ENCODE measurements around the gene TTC34. TPM values are rescaled to one million over a fixed set of nuclear protein-coding genes. Genes with fewer than 3 reads are reported as not detected.

TTC34 gene
- total RNA-seq, 1 experiment from 2014 or later, result 0.17 TPM

- in situ Hi-C loops (cut with HindIII; ENCODE audit: low sequenced_read_pairs), result no loop called here
- DNase-seq (ENCODE audit: low spot score), result no peak
These were observed 196.5 kb downstream of the TTC34 start for GRCh38 chr1:2604844-2605508.

GRCh38 chr1:2604156-2604843, 197.2 kb downstream of the TTC34 start:
- in situ Hi-C loops (cut with HindIII; ENCODE audit: low sequenced_read_pairs), result no loop called here
- no peak for DNase-seq (ENCODE audit: low spot score)

DNA sequence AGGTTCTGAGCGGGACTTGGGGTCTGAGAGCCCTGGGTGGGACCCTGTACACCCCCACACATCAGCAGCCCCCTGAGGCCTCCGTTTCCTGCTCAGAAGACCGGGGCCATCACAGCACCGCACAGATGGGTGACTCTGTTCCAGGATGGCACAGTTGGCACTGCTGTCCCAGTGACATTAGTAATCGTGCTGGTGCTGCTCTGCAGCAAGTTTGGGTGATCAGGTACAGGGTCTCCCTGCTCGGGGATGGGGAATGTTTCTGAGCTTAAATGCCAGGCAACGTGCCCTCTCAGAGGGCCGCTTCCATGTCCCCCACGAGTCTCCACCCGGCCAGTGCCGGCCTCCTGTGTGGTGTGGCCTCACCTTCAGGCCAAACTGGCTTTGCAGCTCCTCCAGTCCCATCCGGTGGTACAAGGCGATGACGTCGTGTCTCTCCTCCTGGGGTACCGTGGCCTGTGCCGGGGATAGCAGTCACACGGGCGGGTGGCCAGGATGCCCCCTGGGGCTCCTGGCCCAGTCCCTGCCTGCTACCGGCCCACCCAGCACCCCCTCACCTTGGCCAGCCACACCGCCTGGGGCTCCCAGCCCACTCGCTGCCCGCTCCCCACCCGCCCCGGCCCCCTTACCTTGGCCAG, 197.9 kb downstream of the TTC34 start:
- DNase-seq (ENCODE audit: low spot score), result no peak
- in situ Hi-C loops (cut with HindIII; ENCODE audit: low sequenced_read_pairs), result no loop called here

DNA sequence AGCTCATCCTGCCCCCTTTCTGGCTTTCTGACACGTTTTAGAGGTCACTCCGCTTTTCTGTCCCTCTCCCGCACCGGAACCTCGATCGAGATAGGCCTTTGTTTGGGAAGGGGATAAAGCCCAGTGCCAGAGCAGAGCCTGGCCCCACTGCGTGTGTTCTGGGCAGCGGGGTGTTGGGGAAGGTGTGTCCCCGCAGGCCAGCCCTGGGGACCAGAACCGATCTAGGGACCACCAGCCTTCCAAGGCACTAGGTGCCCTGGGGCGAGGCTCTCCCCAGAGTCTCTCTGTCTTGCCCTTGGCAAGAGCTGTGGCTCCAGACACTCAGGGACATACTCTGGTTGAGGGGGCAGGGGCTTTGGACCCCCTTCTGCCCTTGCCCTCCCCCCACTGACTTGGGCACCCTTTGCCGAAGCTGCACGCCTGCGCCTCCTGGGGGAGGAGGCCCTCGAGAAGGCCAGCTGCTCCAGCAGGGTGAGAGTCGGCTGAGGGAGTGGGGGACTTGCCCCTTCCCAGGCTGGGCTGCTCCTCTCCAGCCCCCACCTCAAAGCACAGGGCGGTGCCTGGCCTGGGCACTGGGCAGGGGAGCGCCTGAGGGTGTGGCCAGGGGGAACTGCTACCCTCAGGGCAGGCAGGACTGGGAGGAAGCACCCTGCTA, 198.5 kb downstream of the TTC34 start:
- in situ Hi-C loops (cut with HindIII; ENCODE audit: low sequenced_read_pairs), result no loop called here
- no peak for DNase-seq (ENCODE audit: low spot score)

DNA sequence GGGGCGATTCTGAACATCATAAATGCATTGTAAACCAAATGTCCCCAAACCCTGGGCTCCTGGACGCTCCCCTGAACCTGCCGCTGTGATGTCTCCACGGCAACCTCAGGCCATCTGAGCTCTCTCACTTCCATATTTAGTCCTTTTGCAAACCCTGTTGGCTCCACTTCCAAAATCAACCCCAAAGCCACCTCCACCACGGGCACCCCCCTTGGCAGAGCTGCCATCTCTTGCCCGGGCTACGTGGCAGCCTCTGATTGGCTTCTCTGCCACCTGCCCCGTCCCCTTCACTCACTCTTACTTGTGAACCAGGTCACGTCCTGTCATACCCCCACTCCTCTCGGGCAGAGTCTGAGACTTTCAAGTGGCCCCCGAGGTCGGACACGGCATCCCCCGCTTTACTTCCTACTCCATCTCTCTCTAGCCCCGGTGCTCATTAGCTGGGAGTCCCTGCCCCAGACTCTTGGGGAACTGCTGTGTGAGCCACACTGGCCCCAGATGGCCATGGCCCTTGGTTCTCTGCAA, 199.1 kb downstream of the TTC34 start:
- in situ Hi-C loops (cut with HindIII; ENCODE audit: low sequenced_read_pairs), result no loop called here
- no peak for DNase-seq (ENCODE audit: low spot score)

GRCh38 chr1:2601721-2602303, 199.7 kb downstream of the TTC34 start:
- DNase-seq (ENCODE audit: low spot score), result no peak
- in situ Hi-C loops (cut with HindIII; ENCODE audit: low sequenced_read_pairs), result no loop called here

DNA sequence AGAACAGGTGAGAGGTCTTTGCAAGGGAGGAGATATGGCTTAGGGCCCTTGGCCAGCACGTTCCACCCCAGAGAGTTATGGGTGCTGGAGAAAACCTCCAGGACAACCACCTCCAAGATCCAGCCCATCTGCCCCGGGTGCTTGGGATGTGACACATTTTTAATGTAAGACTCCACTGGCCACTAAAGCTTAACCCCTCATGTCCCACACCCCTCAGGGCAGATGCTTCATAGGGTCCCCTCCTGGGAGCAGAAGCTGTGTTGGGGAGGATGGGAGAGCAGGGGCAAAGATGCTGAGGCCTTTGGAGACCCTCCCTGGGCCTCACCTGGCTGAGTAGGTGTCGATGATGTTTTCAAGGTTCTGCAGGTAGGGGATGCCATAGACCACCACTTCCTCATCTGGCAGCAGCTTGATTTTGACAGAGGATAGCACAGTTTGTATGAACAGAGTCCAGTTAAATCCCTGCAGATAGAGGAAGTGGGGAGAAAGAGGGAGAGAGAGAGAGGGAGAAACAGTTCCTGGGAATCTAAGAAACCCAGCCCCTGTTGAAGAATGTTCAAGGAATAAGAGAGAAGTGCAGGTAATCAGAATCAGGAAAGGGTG, 203.1 kb downstream of the TTC34 start:
- in situ Hi-C loops (cut with HindIII; ENCODE audit: low sequenced_read_pairs), result no loop called here
- no peak for DNase-seq (ENCODE audit: low spot score)

DNA sequence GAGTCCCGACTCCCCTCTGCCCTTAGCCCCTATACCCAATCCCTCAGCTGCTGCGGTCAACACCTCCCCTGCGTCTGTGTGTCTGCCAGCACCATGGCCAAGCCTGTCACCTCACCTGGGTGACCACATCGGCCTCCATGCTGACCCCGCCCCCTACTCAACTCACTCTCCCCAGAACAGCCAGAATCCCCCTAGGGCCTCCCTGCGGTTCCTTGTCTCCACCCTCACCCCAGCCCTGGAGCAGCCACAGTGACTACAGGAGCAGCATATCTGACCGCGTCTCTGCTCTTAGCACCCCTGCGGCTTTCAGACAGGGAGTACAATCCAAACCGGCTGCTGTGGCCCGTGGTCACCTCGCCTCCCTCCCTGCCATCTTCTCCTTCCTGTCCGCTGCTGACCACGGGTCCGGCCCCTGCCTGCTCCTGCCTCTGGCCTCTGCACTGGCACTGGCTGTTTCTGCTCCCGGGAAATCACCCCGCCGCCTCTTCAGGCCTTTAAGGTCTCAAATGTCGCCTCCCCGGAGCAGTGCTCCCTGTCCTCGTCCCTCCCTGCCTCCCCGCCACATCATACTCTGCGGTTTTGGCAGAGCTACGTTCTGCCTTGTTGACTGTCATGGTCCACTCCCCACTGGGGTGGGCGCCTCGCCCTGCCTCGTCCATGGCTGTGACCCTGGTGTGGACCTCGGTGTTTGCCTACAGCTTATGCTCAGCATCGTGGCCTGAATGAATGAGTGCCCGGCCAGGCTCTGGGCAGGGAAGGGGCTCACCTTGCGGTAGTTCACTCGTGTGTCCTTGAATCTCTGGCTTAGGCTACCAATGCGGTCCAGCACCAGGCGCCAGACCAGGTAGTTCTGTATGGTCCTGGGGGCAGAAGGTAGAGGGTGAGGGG, 203.8 kb downstream of the TTC34 start:
- DNase-seq (ENCODE audit: low spot score), result no peak
- in situ Hi-C loops (cut with HindIII; ENCODE audit: low sequenced_read_pairs), result no loop called here

GRCh38 chr1:2596530-2597333, 204.8 kb downstream of the TTC34 start:
- no peak for DNase-seq (ENCODE audit: low spot score)
- in situ Hi-C loops (cut with HindIII; ENCODE audit: low sequenced_read_pairs), result no loop called here

- in situ Hi-C loops (cut with HindIII; ENCODE audit: low sequenced_read_pairs), result no loop called here
- no peak for DNase-seq (ENCODE audit: low spot score)
These were observed 205.5 kb downstream of the TTC34 start for GRCh38 chr1:2595812-2596529.

- in situ Hi-C loops (cut with HindIII; ENCODE audit: low sequenced_read_pairs), result no loop called here
These were observed 206.2 kb downstream of the TTC34 start for GRCh38 chr1:2595261-2595811.

DNA sequence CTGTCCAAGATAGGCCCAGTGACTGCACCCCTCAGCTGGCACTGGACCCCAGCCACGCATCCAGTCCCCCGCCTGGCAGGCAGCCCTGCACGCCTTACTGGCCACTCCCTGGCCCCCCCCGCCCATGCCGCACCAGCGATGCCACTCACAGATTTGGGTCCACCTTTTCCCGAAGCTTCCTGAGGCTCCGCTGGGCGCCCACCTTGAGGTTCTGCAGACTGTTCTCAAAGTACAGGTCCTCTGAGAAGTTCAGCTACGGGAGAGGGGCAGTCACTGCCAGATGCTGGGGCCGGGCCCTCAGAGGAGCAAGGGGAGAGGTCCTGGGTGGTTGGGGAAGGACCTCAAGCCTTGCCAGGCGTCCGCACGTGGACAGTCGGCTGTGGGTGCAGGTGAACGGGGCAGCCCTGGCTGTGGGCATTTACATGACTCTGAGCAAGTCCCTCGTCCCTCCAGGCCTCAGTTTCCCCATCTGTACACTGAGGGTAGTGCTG, 206.8 kb downstream of the TTC34 start:
- in situ Hi-C loops (cut with HindIII; ENCODE audit: low sequenced_read_pairs), result no loop called here
- DNase-seq (ENCODE audit: low spot score), result no peak

More at GRCh38 chr1:2595261-2595811, 206.2 kb downstream of the TTC34 start:
- no peak for DNase-seq (ENCODE audit: low spot score)

DNA sequence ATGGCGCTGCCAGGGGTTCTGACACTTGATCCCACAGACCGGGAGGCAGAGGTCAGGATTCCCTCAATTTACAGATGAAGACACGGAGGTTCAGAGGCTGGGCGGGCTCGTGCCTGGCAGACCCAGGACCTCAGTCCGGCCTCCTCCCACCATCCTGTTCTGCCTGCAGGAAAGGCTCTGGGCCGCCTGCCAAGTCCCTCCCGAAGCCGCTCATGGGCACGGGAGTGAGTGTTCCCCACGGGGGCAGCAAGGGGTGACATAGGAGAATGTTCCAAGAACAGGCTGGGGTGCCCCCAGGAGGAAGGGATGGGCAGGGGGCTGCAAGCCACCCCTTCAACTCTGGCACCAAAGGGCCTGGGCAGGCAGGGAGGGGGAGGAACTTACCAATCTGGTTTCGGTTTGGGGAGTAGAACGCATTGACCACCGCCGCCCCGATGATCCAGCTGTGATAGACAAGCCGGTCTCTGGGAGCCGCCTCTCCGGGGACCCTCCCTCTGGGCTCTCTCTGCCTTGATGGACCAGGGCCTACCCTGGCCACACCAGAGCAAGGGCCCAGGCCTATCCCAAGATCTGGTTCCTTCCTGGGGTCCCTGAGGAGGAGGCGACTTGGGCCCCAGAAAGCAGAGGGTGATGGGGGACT, 207.4 kb downstream of the TTC34 start:
- no peak for DNase-seq (ENCODE audit: low spot score)
- in situ Hi-C loops (cut with HindIII; ENCODE audit: low sequenced_read_pairs), result no loop called here

GRCh38 chr1:2593251-2593878, 208.1 kb downstream of the TTC34 start:
- no peak for DNase-seq (ENCODE audit: low spot score)
- in situ Hi-C loops (cut with HindIII; ENCODE audit: low sequenced_read_pairs), result no loop called here

GRCh38 chr1:2592672-2593071, 208.8 kb downstream of the TTC34 start:
- in situ Hi-C loops (cut with HindIII; ENCODE audit: low sequenced_read_pairs), result no loop called here

More at GRCh38 chr1:2592672-2593071, 208.8 kb downstream of the TTC34 start:
- DNase-seq (ENCODE audit: low spot score), result no peak
